ENCODE measurements around the gene MTHFSD.
A peak's percentile ranks its signal among the peaks of the same experiment; 100 is the strongest.
"Not testable (repeated sequence)": the region's sequence is repeated elsewhere in the genome, so short reads cannot be mapped to it uniquely, and the experiment has no call there.

Gene MTHFSD, protein sequence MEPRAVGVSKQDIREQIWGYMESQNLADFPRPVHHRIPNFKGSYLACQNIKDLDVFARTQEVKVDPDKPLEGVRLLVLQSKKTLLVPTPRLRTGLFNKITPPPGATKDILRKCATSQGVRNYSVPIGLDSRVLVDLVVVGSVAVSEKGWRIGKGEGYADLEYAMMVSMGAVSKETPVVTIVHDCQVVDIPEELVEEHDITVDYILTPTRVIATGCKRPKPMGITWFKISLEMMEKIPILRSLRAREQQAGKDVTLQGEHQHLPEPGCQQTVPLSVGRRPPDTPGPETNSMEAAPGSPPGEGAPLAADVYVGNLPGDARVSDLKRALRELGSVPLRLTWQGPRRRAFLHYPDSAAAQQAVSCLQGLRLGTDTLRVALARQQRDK

GRCh38 chr16:86554917-86555703 lies at the start of gene MTHFSD:
Gene MTHFSD (minus strand): TSS chr16:86555235. CDS start chr16:86555184, 51 bp downstream.
- peak within 1 kb of the TSS; percentile 50 for H3K27ac ChIP-seq
- peak; percentile 44 for DNase-seq (ENCODE audit: low read depth, low spot score)

- no peak for DNase-seq (ENCODE audit: low read depth, low spot score)
- H3K27ac ChIP-seq: no peak overlapping the region
Observed at GRCh38 chr16:86604436-86605193, 49.6 kb upstream of the MTHFSD start.

- DNase-seq (ENCODE audit: low read depth, low spot score): no peak
Observed at GRCh38 chr16:86602521-86602920, 47.5 kb upstream of the MTHFSD start.

DNA sequence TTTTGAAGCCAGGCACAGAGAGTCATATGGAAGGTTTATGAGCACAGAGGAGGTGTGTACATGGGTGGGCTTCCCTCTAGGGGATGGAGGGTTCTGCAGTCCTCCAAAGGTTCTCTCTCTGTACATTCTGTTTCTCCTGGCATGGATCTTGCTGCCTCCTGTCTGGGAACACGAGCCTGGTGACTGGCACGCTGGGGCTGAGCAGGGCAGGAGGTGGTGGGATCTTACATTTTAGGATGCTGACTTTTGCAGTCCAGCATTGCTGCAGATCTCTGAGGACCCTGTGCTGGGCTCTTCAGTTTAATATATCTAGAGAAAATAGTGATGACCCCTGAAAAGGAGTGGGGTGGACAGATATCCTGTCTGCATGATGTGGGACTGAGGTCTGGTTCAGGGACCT lies 46.3 kb upstream of the MTHFSD start:
- no peak overlapping the region for H3K27ac ChIP-seq
- no peak for DNase-seq (ENCODE audit: low read depth, low spot score)

More at GRCh38 chr16:86602521-86602920, 47.5 kb upstream of the MTHFSD start:
- H3K27ac ChIP-seq: no peak overlapping the region

GRCh38 chr16:86598607-86599565 lies 43.9 kb upstream of the MTHFSD start:
- H3K27ac ChIP-seq: no peak overlapping the region
- DNase-seq (ENCODE audit: low read depth, low spot score): no peak

- no peak for DNase-seq (ENCODE audit: low read depth, low spot score)
- no peak overlapping the region for H3K27ac ChIP-seq
Observed at GRCh38 chr16:86597880-86598606, 43.0 kb upstream of the MTHFSD start.

DNA sequence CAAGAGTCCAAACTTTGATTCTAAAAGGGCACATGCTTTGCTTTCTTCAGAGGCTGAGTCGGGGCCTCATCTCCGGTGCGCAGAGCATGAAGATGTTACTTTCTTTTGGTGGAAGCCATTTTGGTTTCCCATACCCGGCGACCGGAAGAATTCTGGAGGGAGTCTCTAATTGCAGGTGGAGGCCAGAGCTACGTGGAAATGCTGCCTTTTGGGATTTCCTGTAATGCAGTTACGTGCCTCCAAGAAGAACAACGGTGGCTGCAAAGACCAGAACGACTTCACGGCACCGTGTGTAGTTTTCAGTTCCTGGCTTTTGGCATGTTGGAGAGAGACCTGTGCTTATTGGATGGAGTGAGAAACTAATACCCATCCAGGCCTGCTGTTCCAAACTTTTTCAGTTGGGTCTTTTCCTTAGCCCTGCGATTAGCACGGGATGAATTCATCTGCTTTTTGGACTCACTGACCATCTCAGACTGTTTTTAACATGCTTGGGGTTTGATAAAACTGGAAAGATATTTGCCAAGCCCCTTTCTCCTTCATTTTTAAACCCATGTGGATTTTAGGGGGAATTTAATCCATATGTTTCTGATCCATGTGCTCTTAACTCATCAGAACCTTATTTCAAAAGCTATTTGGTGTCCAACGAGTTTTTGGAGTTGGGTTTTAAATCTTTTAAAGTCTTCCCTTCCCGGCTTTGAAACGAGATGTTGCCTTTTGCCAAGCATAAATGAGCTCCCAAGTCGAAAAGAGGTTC lies 42.3 kb upstream of the MTHFSD start:
- no peak for DNase-seq (ENCODE audit: low read depth, low spot score)
- H3K27ac ChIP-seq: no peak overlapping the region

DNA sequence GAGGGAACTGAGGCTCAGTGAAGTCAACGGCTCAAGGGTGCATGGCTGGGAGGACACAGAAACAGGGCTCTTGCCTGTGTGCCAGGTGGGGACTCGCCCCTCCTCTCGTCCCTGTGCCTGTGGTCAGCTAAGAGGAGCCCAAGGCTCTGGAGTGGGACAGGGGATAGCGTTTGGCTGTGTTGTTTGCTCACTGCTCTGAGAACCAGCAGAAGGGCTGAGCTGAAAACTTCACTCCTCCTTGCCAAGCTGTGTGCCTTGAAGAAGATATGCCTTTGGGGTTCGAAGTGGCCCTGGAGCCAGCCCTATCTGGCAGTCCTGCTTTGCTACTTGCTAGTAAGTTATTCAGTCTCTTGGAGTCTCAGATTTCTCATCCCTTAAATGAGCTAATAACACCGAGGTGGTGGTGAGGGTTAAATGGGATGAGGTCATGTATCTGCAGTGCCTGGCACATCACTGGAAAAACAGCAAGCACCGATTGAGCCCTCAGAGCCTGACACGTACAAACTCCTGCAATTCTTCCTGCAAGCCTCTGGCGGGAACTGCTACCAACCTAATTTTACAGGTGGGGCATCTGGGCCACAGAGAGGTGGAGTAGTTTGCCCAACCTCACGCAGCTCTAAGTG lies 41.1 kb upstream of the MTHFSD start:
- H3K27ac ChIP-seq: no peak overlapping the region

GRCh38 chr16:86594721-86595120 lies 39.7 kb upstream of the MTHFSD start:
- H3K27ac ChIP-seq: no peak overlapping the region
- DNase-seq (ENCODE audit: low read depth, low spot score): no peak

More for the DNA sequence above, 41.1 kb upstream of the MTHFSD start:
- no peak for DNase-seq (ENCODE audit: low read depth, low spot score)

DNA sequence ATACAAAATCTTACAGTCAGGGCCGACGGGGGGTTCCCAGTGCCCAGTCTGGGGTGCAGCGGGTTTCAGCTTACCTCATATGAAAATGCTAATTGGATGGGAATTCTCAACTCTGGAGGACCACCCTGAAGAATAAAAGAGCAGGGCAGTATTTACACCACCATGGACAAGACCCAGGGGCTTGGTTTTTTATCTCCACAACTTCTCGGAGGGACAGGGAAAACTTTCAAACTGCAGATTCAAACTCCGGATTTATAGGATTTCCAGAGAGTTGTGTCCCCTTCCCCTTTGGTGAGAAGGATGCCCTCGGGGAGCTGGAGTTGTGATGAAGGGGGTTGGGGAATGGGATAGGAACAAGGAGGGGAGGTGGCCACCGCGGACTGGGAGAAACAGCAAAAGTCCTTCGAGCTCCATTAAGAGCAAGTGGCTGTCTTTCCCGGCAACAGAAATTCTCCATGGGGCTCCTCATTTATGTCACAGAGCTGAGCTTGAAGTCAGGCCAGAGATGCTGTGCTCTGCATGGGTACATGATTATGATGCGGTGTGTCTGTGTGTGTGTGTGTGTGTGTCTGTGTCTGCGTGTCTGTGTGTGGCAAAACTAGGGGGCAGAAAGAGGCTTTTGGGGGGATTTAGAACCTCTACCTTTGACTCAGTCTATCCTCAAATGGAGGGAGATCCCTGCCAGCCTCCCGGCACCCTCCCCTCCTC lies 39.0 kb upstream of the MTHFSD start:
- H3K27ac ChIP-seq: no peak overlapping the region
- no peak for DNase-seq (ENCODE audit: low read depth, low spot score)

DNA sequence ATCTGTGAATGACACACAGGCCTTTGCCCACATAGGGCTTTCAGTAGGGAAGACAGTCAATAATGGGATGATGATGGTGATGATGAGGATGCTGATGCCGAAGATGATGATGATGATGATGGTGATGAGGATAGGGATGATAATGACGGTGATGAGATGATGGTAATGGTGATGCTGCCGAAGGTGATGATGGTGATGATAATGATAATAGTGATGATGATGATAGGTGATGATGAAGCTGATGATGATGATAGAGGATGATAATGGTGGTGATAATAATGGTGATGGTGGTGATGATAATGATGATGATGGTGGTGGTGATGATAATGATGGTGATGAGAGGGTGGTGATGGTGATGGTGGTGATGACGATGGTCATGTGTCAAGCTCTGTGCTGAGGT lies 36.2 kb upstream of the MTHFSD start:
- DNase-seq (ENCODE audit: low read depth, low spot score): no peak
- H3K27ac ChIP-seq: peak overlapping the region; percentile 61

GRCh38 chr16:86590501-86591144 lies 35.6 kb upstream of the MTHFSD start:
- H3K27ac ChIP-seq: peak overlapping the region; percentile 61
- peak; percentile 78 for DNase-seq (ENCODE audit: low read depth, low spot score)

DNA sequence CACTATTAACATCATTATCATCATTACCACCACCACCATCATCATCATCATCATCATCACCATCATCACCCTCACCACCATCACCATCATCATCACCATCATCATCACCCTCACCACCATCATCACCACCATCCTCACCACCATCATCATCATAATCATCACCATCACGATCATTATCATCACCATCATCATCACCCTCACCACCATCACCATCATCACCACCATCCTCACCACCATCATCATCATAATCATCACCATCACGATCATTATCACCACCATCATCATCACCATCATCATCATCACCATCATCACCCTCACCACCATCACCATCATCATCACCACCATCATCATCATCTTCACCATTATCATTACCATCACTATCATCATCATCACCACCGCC lies 32.9 kb upstream of the MTHFSD start:
- H3K27ac ChIP-seq; DNase-seq (ENCODE audit: low read depth, low spot score): not testable (repeated sequence)

DNA sequence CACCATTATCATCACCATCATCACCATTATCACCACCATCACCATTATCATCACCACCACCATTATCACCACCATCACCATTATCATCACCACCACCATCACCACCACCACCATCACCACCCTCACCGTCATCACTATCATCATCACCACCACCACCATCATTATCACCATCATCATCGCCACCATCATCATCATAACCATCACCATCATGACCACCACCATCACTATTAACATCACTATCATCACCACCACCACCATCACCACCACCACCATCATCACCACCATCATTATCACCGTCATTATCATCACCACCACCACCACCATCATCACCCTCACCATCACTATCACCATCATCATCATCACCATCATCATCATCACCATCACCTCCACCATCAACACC lies 32.5 kb upstream of the MTHFSD start:
- no peak for DNase-seq (ENCODE audit: low read depth, low spot score)
- H3K27ac ChIP-seq: no peak overlapping the region

- H3K27ac ChIP-seq: peak overlapping the region; percentile 61
Observed at GRCh38 chr16:86585821-86586611, 31.0 kb upstream of the MTHFSD start.

More at GRCh38 chr16:86585821-86586611, 31.0 kb upstream of the MTHFSD start:
- DNase-seq (ENCODE audit: low read depth, low spot score): no peak
